ENCODE results near the gene STX19.
A peak's percentile ranks its signal among the peaks of the same experiment; 100 is the strongest.

STX19 gene

GRCh38 chr3:94063496-94064119 is 35.2 kb upstream of the STX19 start:
- Histone ChIP-seq H3K79me2 (ENCODE audit: control insufficient read depth, low read length) (peaks cover 58% of the 10 kb centered on the region), H3K9me3 (ENCODE audit: control insufficient read depth, insufficient read depth, low read length) (no peaks in the 10 kb centered on the region; the same call in 1 of the 2 replicates), H3F3A (ENCODE audit: control insufficient read depth, insufficient read depth) (no peaks in the 10 kb centered on the region), H3K27me3 (ENCODE audit: control insufficient read depth, low read length) (no peaks in the 10 kb centered on the region), H3K4me2 (ENCODE audit: low read length) (peak overlapping the region; percentile 68), H3K9me2 (replicated peaks; ENCODE audit: control insufficient read depth, low read length) (no peaks in the 10 kb centered on the region), H3K4me3 (ENCODE audit: low read length) (peak overlapping the region; percentile 79), H3K27ac (ENCODE audit: low read depth, low read length) (peak overlapping the region; percentile 80), H3K4me1 (ENCODE audit: control insufficient read depth, low read length) (peaks cover 32% of the 10 kb centered on the region), H4K20me1 (ENCODE audit: control insufficient read depth, insufficient read depth, low read depth, low read length) (no peaks in the 10 kb centered on the region), H3K36me3 (ENCODE audit: control insufficient read depth, low read length) (peaks cover 42% of the 10 kb centered on the region)
- TF ChIP-seq EZH2phosphoT487 (IDR thresholded peaks at IDR 0.05; ENCODE audit: borderline replicate concordance, low read length) (no peak), CTCF (IDR thresholded peaks at IDR 0.05; ENCODE audit: low read depth, low read length, poor library complexity, severe bottlenecking) (no peak)

- H3K36me3 ChIP-seq (ENCODE audit: control insufficient read depth, low read length): peaks cover 41% of the 10 kb centered on the region
Measured at GRCh38 chr3:94062513-94063404, 34.4 kb upstream of the STX19 start, which contains the start of the genes DHFR2 and NSUN3. Gene DHFR2, minus strand, starts transcription at chr3:94062916. Its CDS starts 1,405 bp downstream, at chr3:94061511. Gene NSUN3, plus strand, starts transcription at chr3:94063061. Its CDS starts 66 bp downstream, at chr3:94063127.

GRCh38 chr3:94061297-94061696 is 32.9 kb upstream of the STX19 start:
- peaks cover 48% of the 10 kb centered on the region for H3K79me2 ChIP-seq (ENCODE audit: control insufficient read depth, low read length)
- H3K36me3 ChIP-seq (ENCODE audit: control insufficient read depth, low read length): peaks cover 29% of the 10 kb centered on the region
- no peaks in the 10 kb centered on the region for H4K20me1 ChIP-seq (ENCODE audit: control insufficient read depth, insufficient read depth, low read depth, low read length)
- H3F3A ChIP-seq (ENCODE audit: control insufficient read depth, insufficient read depth): no peaks in the 10 kb centered on the region; the same call in 1 of the 2 replicates
- no peaks in the 10 kb centered on the region for H3K9me3 ChIP-seq (ENCODE audit: control insufficient read depth, insufficient read depth, low read length)
- H3K27me3 ChIP-seq (ENCODE audit: control insufficient read depth, low read length): no peaks in the 10 kb centered on the region
- TF ChIP-seq EZH2phosphoT487 (IDR thresholded peaks at IDR 0.05; ENCODE audit: borderline replicate concordance, low read length) (no peak), CTCF (IDR thresholded peaks at IDR 0.05; ENCODE audit: low read depth, low read length, poor library complexity, severe bottlenecking) (no peak)
- no peaks in the 10 kb centered on the region for H3K9me2 ChIP-seq (replicated peaks; ENCODE audit: control insufficient read depth, low read length)
- no peak overlapping the region for H3K27ac ChIP-seq (ENCODE audit: low read depth, low read length)
- H3K4me2 ChIP-seq (ENCODE audit: low read length): peak overlapping the region; percentile 23
- peaks cover 30% of the 10 kb centered on the region for H3K4me1 ChIP-seq (ENCODE audit: control insufficient read depth, low read length)
- H3K4me3 ChIP-seq (ENCODE audit: low read length): no peak overlapping the region; the same call in 1 of the 2 replicates

More at GRCh38 chr3:94062513-94063404, 34.4 kb upstream of the STX19 start, which contains the start of the genes DHFR2 and NSUN3:
- Histone ChIP-seq H3K9me3 (ENCODE audit: control insufficient read depth, insufficient read depth, low read length) (no peaks in the 10 kb centered on the region; the same call in 1 of the 2 replicates), H3K4me2 (ENCODE audit: low read length) (peak within 1 kb of the TSS; percentile 68), H3K4me1 (ENCODE audit: control insufficient read depth, low read length) (peaks cover 32% of the 10 kb centered on the region), H3K79me2 (ENCODE audit: control insufficient read depth, low read length) (peaks cover 57% of the 10 kb centered on the region), H3K9me2 (replicated peaks; ENCODE audit: control insufficient read depth, low read length) (no peaks in the 10 kb centered on the region), H3K27me3 (ENCODE audit: control insufficient read depth, low read length) (no peaks in the 10 kb centered on the region), H3F3A (ENCODE audit: control insufficient read depth, insufficient read depth) (no peaks in the 10 kb centered on the region), H3K4me3 (ENCODE audit: low read length) (peak within 1 kb of the TSS; percentile 79), H4K20me1 (ENCODE audit: control insufficient read depth, insufficient read depth, low read depth, low read length) (no peaks in the 10 kb centered on the region), H3K27ac (ENCODE audit: low read depth, low read length) (peak within 1 kb of the TSS; percentile 80)
- TF ChIP-seq CTCF (IDR thresholded peaks at IDR 0.05; ENCODE audit: low read depth, low read length, poor library complexity, severe bottlenecking): no peak
- TF ChIP-seq EZH2phosphoT487 (IDR thresholded peaks at IDR 0.05; ENCODE audit: borderline replicate concordance, low read length): no peak
